Astrocyte of the spinal cord (primary cell): Measurements from ENCODE around the gene OR4C6.

Source experiments
- DNase-seq: peaks from one replicate; pipeline ENCODE4 v3.0.0; 2011; ENCODE audit warnings: low read depth, low spot score
- H3K4me3 ChIP-seq: 2 replicates; pipeline ENCODE4 v1.5.1; 2011; ENCODE audit warnings: low read depth, mild to moderate bottlenecking, low read length, moderate library complexity
- in situ Hi-C: cut with HindIII; loops from 2 replicates; pipeline ENCODE4 v1.10.0; 2017; ENCODE audit warnings: low sequenced_read_pairs
- TF ChIP-seq, protein P1 (sequence below): IDR thresholded peaks from 2 replicates; pipeline ENCODE4 v1.5.1; 2012; ENCODE audit warnings: low read depth, mild to moderate bottlenecking, low read length, inconsistent platforms

Gene OR4C6

DNA sequence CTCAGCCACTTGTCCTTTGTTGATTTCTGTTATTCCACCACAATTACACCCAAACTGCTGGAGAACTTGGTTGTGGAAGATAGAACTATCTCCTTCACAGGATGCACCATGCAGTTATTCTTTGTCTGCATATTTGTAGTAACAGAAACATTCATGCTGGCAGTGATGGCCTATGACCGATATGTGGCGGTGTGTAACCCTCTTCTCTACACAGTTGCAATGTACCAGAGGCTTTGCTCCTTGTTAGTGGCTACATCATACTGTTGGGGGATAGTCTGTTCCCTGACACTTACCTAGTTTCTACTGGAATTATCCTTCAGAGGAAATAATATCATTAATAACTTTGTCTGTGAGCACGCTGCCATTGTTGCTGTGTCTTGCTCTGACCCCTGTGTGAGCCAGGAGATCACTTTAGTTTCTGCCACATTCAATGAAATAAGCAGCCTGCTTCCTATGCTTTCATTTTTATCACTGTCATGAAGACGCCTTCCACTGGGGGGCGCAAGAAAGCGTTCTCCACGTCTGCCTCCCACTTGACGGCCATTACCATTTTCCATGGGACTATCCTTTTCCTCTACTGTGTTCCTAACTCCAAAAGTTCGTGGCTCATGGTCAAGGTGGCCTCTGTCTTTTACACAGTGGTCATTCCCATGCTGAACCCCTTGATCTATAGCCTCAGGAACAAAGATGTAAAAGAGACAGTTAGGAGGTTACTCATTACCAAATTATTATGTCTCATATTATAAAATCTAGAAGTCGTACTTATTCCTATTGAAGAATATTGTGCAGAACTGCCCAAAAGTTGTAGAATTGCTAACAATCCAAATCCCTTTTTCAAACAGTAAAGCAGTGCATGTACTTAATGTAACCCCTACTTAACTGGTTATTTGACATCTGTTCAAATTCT is 53.2 kb downstream of the OR4C6 start:
- in situ Hi-C loops: no loop called here
- TF ChIP-seq, protein P1, sequence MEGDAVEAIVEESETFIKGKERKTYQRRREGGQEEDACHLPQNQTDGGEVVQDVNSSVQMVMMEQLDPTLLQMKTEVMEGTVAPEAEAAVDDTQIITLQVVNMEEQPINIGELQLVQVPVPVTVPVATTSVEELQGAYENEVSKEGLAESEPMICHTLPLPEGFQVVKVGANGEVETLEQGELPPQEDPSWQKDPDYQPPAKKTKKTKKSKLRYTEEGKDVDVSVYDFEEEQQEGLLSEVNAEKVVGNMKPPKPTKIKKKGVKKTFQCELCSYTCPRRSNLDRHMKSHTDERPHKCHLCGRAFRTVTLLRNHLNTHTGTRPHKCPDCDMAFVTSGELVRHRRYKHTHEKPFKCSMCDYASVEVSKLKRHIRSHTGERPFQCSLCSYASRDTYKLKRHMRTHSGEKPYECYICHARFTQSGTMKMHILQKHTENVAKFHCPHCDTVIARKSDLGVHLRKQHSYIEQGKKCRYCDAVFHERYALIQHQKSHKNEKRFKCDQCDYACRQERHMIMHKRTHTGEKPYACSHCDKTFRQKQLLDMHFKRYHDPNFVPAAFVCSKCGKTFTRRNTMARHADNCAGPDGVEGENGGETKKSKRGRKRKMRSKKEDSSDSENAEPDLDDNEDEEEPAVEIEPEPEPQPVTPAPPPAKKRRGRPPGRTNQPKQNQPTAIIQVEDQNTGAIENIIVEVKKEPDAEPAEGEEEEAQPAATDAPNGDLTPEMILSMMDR: no peak
- H3K4me3 ChIP-seq: no peak overlapping the region
- DNase-seq: no peak
